GM19328 (cell line): ENCODE results near the gene TGFBR3.
"Not testable (repeated sequence)": the region's sequence is repeated elsewhere in the genome, so short reads cannot be mapped to it uniquely, and the experiment has no call there.

Source experiments
- ATAC-seq: cut with Tn5 transposase; IDR thresholded peaks from one replicate; pipeline ENCODE4 v1.9.1; 2021; ENCODE audit warnings: mild to moderate bottlenecking, moderate library complexity; ENCODE audit not compliant: unreplicated experiment

The TGFBR3 gene

GRCh38 chr1:91697861-91698260 is 188.1 kb downstream of the TGFBR3 start:
- ATAC-seq = no peak

GRCh38 chr1:91697416-91697815 is 188.5 kb downstream of the TGFBR3 start:
- ATAC-seq = peak; percentile 55

GRCh38 chr1:91696321-91696720 is 189.6 kb downstream of the TGFBR3 start:
- ATAC-seq = no peak

- ATAC-seq = no peak
Measured at GRCh38 chr1:91693557-91693956, 192.4 kb downstream of the TGFBR3 start.

DNA sequence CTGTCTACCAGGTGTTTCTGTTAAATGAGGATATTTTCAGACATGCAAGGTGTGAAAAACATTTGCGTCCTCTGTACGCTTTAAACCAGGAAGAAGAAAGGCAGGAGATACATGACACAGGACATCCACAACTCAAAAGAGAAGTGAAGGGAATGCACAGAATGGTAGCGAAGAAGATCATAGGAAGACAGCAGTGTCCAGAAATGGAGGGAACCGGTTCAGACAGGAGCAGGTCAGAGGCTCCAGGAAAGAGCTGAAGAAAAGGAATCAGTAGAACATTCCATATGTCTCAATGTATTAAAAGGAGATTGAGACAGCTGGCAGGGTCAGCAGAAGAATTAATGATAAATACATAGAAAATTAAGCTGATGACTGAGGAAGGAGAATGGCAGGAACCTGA is 194.4 kb downstream of the TGFBR3 start:
- ATAC-seq = no peak

- ATAC-seq = no peak
Measured at GRCh38 chr1:91689641-91690481, 196.1 kb downstream of the TGFBR3 start.

GRCh38 chr1:91687452-91687851 is 198.5 kb downstream of the TGFBR3 start:
- no peak for ATAC-seq

GRCh38 chr1:91685994-91686393 is 200.0 kb downstream of the TGFBR3 start:
- ATAC-seq = no peak

GRCh38 chr1:91684481-91685196 is 201.3 kb downstream of the TGFBR3 start:
- no peak for ATAC-seq

- no peak for ATAC-seq
Measured at GRCh38 chr1:91683598-91683951, 202.4 kb downstream of the TGFBR3 start.

- no peak for ATAC-seq
Measured at GRCh38 chr1:91682882-91683597, 202.9 kb downstream of the TGFBR3 start.

- ATAC-seq = no peak
Measured at GRCh38 chr1:91680556-91681155, 205.3 kb downstream of the TGFBR3 start.

- no peak for ATAC-seq
Measured at GRCh38 chr1:91679446-91679845, 206.5 kb downstream of the TGFBR3 start.

GRCh38 chr1:91676030-91676429 is 209.9 kb downstream of the TGFBR3 start:
- ATAC-seq = no peak

- ATAC-seq = no peak
Measured at GRCh38 chr1:91674107-91674506, 211.8 kb downstream of the TGFBR3 start.

- ATAC-seq = no peak
Measured at GRCh38 chr1:91673613-91674012, 212.3 kb downstream of the TGFBR3 start.

- ATAC-seq = no peak
Measured at GRCh38 chr1:91672601-91673161, 213.3 kb downstream of the TGFBR3 start.

DNA sequence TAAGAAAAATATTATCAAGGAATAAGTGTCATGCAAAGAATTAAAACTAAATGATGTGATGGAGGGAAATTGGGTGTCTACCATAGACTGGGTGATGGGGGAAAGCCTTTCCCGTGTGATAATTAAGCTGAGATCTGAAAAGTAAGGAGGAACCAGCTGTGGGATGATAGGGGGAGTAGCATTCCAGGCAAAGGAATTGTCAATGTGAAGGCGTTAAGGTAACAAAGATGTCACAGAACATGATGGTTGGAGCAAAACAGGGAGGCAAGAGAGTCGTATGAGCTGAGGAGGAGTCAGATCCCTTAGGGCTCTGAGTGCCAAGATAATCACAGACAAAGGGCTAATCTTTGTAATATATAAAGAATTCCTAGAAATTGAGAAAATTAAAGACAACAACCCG is 215.2 kb downstream of the TGFBR3 start:
- no peak for ATAC-seq

DNA sequence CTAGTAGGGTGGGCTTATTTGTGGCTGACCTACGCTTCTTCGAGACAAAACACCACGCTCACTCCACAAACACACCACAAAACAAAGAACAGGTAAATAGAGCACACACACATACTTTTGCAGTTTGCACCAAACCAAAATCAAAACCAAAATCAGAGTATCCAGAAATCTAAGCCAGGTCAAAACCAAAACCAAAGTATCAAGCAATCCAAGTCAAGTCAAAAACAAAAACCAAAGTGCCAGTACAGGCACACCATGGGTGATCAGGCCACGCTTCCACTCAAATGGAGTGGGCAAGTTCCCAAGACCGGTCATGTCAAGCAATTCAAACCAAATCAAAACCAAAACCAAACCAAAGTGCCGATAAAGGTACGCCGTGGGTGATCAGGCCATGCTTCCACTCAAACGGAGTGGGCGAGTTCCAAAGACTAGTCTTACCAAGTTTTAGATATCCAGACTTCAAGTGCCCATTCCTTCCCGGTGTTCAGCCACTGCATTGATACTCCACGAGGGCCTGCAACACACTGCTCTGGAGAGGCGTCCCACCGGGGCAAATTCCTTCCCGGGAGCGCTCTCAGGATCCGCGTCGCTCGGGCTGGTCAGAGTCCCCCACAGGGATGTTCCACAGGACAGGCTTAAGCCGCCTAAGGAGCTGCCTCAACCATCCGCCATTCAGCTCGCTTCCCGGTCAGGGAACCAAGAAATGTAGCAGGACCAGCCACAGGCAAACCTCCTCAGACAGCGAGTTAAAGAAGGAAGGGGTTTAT is 216.2 kb downstream of the TGFBR3 start:
- ATAC-seq = no peak

GRCh38 chr1:91666651-91667050 is 219.3 kb downstream of the TGFBR3 start:
- not testable (repeated sequence) for ATAC-seq
